GM18526 (cell line): ENCODE measurements around the gene TNFSF15.

Experiments
- POLR2A ChIP-seq: IDR thresholded peaks from 3 replicates; pipeline ENCODE4 v1.6.1; 2011; ENCODE audit not compliant: insufficient read length; ENCODE audit errors: extremely low read depth

TNFSF15 gene

DNA sequence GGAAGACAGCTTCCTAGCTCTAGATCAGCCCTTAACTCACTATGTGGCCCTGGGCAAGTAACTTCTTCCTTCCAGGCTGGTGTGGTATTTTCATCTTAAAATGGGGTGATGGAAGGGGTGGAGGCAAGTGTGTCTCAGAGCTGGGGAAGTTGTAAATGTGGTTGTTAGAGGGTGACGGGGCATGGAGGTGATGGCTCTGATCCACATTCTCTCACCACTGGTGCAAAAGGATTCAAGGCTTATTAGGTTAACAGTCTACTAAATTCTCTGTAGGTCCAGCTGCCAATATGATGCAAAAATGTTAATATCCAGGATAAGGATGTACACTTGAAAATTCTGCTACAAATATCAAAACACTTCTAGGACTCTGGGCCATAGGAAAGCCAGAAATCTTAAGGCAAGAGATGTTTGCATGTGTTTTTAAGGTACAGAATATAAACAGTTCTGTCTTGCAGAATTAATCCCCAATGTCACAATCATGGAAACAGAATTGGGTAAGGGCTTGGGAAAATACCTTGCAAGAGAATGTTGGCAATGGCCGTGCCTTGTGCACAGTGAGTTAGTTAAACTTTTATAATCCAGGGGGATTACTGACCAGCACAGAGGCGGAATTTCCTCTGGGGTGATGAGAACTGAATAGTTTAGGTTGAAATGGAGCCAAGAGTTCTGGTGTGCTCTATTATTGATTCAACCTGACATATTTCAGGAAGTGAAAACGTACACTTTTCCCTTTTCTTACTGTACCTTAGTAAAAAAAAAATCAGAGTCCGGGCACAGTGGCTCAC is 19.8 kb downstream of the TNFSF15 start:
- no peak for TF ChIP-seq POLR2A

- TF ChIP-seq POLR2A = no peak
Observed at GRCh38 chr9:114784721-114785279, 21.0 kb downstream of the TNFSF15 start.

GRCh38 chr9:114782586-114782985 is 23.3 kb downstream of the TNFSF15 start:
- no peak for TF ChIP-seq POLR2A

- TF ChIP-seq POLR2A = no peak
Observed at GRCh38 chr9:114779352-114779845, 26.4 kb downstream of the TNFSF15 start.

DNA sequence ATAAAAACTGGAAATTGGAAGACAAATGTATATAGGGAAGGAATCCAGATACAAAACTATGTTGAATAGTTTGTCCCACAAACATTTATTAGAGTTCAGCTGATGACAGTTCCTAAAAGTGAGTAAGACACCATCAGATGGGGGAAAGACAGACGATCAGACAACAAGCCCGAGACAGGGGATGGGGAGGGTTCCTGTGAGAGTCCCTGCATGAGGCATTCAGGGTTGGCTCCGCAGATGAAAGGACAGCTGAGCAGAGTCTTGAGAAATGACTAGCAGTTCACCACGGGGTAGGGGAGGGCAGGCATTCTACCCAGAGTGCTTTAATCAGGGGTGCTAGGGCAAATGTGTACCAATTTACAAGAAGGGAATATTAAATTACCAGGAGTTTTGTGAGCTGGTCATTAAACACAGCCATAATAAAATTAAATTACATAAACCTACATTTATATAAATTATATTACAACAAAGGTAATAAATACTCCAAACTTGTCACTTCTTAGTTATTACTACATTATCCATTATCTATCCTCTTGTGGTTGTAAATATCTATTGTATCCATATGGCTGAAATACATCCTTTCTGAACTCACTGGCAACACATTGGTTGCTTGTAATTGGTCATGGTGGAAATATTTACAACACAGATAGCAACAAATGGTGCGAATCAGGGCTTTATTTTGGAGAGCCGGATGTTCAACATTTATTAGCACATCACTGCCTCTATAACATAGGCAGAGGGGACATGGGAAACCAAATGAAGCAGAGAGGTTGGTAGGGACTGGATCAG is 27.8 kb downstream of the TNFSF15 start:
- no peak for TF ChIP-seq POLR2A

GRCh38 chr9:114776683-114777399 is 29.0 kb downstream of the TNFSF15 start:
- TF ChIP-seq POLR2A = no peak

- no peak for TF ChIP-seq POLR2A
Observed at GRCh38 chr9:114775981-114776380, 29.9 kb downstream of the TNFSF15 start.

DNA sequence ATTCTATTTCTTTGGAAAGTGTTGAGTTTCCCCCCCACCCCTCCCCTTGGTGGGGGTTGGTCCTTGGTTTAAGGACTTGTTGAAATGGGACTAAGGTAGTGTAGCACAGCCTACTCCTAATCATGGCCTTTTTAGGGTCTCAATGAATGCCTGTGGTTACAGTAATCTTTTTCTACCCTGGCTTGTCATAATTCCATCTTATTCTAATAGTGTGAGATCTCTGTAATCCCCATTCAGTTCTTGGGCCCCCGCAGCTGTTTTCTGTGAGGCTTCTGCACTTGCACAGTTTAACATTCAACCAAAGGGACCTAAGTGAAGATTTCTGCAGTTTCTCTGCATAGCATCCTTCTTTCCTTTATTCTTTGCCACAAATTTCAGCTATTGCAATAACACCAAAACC is 30.7 kb downstream of the TNFSF15 start:
- no peak for TF ChIP-seq POLR2A

DNA sequence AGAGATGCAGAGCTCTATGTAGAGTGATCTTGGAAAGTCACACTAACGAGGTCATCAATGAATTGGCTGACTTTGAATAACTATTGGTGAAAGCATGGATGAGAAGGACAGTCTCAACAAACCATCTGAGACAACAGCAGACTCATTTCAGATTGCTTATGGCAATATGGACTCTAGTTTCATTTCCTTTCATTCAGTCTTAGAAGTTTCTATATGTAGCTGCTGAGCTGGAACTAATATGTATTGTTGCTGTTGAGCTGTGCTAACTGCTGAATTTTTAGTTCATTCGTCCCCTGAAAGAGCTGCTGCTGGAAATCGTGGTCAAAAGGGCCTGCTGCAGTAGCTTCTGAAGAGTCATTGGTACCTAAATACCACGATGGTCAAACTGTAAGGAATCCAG is 31.3 kb downstream of the TNFSF15 start:
- TF ChIP-seq POLR2A = no peak

- TF ChIP-seq POLR2A = no peak
Observed at GRCh38 chr9:114771889-114772288, 34.0 kb downstream of the TNFSF15 start.

GRCh38 chr9:114770991-114771390 is 34.8 kb downstream of the TNFSF15 start:
- TF ChIP-seq POLR2A = no peak

- TF ChIP-seq POLR2A = no peak
Observed at GRCh38 chr9:114769624-114770023, 36.2 kb downstream of the TNFSF15 start.

DNA sequence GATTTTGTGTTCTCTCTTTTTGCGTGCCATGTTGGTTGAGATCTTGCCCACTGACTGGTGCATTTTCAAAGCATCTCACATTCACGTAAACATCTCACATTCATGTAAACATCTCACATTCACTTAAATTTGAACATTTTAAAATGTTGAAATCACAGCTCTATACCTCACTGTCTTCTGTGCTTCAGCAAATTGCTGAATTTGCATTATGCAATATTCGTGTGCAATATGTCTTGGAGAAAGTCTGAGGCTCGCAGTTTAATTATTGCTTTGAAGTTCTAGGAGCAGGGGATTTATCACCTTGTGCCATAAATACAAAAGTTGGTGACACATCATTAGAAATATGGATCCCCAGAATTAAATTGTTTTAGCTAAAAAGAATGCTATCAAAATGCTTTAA is 42.6 kb downstream of the TNFSF15 start:
- TF ChIP-seq POLR2A = no peak

GRCh38 chr9:114761523-114761922 is 44.3 kb downstream of the TNFSF15 start:
- no peak for TF ChIP-seq POLR2A
